22Rv1 (cell line): ENCODE results near the gene CPOX.

Source experiments
- H3K27ac ChIP-seq: fragments of 450-650 bp; 2 replicates; pipeline ENCODE4 v1.5.1; 2017
- ZFX ChIP-seq: fragments of 450-650 bp; IDR thresholded peaks from 2 replicates; pipeline ENCODE4 v1.6.1; 2017; ENCODE audit warnings: antibody characterized with exemption, borderline replicate concordance
- TF ChIP-seq, protein P1 (sequence below): fragments of 450-650 bp; IDR thresholded peaks from 2 replicates; pipeline ENCODE4 v1.5.1; 2017; ENCODE audit warnings: mild to moderate bottlenecking

The CPOX gene

DNA sequence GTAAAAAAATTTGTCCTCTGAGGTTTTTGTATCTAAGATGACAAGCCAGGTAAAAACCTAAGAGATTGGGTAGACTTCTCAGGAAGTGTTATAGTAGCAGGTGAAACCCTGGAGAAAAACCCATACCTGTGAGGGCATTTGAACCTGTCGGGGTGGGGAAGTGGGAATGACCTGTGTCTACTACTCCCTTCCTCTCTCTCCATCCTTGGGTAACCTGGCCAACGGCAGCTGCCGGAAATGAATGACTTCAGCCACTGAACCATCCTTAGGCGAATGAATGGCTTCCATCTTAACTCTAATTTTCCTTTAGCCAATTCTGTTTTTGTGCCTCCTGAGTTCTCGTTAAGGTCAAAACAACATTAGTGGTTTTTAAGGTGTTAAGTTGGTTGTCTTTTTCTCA is 44.9 kb downstream of the CPOX start:
- TF ChIP-seq ZFX: no peak
- TF ChIP-seq, protein P1, sequence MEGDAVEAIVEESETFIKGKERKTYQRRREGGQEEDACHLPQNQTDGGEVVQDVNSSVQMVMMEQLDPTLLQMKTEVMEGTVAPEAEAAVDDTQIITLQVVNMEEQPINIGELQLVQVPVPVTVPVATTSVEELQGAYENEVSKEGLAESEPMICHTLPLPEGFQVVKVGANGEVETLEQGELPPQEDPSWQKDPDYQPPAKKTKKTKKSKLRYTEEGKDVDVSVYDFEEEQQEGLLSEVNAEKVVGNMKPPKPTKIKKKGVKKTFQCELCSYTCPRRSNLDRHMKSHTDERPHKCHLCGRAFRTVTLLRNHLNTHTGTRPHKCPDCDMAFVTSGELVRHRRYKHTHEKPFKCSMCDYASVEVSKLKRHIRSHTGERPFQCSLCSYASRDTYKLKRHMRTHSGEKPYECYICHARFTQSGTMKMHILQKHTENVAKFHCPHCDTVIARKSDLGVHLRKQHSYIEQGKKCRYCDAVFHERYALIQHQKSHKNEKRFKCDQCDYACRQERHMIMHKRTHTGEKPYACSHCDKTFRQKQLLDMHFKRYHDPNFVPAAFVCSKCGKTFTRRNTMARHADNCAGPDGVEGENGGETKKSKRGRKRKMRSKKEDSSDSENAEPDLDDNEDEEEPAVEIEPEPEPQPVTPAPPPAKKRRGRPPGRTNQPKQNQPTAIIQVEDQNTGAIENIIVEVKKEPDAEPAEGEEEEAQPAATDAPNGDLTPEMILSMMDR: no peak

DNA sequence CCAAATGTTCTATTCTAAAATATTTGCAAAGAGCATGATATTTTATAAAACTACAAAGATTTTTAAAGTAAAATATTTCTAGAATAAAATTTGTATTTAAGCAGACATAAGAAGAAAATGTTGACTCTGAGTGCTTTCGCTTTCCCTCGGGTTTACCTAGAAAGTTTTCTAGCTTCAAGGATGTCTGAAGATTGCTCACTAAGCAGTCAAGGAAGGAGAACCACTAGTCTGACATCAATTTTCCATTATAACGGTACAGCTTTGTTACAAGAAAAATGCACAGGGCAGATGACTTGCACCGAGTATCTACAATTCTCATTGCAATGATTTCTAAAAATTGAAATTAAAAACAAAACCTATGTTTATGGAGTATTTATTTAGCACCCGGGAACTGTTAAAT is 47.5 kb downstream of the CPOX start:
- TF ChIP-seq, protein P1: no peak
- TF ChIP-seq ZFX: no peak
- no peak overlapping the region for H3K27ac ChIP-seq

More for the DNA sequence above, 44.9 kb downstream of the CPOX start:
- no peak overlapping the region for H3K27ac ChIP-seq

DNA sequence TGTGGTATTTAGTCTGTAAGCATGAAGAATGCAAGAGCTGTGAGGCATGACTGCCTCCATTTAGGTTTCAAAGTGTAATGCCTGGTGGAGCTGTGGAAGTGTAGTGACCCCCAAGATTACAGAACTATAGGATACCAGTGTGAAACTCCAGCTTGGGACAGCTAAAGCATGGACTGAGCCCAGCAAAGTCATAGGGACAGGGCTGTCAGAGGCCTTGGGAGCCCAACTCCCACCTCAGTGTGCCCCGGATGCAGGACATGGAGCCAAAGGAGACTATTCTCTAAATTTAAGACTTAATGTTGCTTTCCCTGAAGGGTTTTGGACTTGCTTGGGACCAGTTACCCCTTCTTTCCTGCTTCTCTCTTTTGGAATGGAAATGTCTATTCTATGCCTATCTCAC is 50.8 kb downstream of the CPOX start:
- TF ChIP-seq ZFX: no peak
- TF ChIP-seq, protein P1: no peak
- H3K27ac ChIP-seq: no peak overlapping the region

DNA sequence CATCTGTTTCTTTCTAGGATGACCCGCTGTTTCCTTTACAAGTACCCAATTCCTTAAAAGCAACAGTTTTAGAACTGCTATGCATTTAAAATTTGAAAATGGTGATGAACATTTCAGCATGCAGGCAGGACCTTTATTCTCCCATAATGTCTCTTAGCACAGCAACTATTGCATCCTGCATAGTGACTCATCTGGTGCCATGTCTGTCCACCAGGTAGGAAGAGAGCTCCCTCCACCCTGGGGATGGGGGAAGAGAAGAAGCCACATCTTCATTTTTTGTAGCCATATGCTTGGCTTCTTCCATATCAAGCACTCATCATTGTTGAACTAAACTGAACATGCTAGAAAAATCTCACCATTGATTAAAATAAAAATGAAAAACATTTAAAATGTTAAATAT is 51.7 kb downstream of the CPOX start:
- H3K27ac ChIP-seq: no peak overlapping the region

GRCh38 chr3:98540346-98540745 is 53.1 kb downstream of the CPOX start:
- no peak overlapping the region for H3K27ac ChIP-seq
- TF ChIP-seq, protein P1: no peak
- TF ChIP-seq ZFX: no peak

More for the DNA sequence above, 51.7 kb downstream of the CPOX start:
- TF ChIP-seq, protein P1: no peak
- no peak for TF ChIP-seq ZFX

GRCh38 chr3:98536456-98537017 is 56.9 kb downstream of the CPOX start:
- no peak for TF ChIP-seq ZFX
- TF ChIP-seq, protein P1: no peak
- no peak overlapping the region for H3K27ac ChIP-seq

DNA sequence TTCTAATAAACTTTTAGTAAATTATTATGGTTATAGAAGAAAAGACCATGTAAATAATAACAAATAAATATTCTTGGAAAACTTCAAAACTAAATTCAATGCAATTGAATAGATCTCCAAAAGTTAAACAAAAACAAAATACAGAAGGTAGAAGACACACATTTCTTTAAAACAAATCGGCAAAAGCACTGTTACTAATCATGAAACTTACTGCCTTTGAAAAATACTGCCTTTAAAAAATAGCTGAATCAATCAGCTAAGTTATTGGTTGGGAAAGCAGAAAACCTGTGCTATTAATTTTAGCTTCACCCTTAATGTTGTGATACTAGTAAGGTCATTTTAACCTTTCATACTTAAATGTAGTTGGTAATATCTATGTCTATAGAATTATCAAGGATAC is 58.7 kb downstream of the CPOX start:
- TF ChIP-seq, protein P1: no peak
- no peak for TF ChIP-seq ZFX
- no peak overlapping the region for H3K27ac ChIP-seq
